SU-DHL-6 (cell line): ENCODE measurements around the gene MTCL1.
"Not testable (repeated sequence)": the region's sequence is repeated elsewhere in the genome, so short reads cannot be mapped to it uniquely, and the experiment has no call there.

Source experiments
- H2AFZ ChIP-seq: fragments of 200-600 bp; sonication (generic); 2 replicates; pipeline ENCODE4 v1.6.1; 2014; ENCODE audit warnings: low read depth, mild to moderate bottlenecking, moderate library complexity, mixed read lengths, antibody characterized with exemption, low read length; ENCODE audit not compliant: severe bottlenecking
- H3F3A ChIP-seq: fragments of 200-600 bp; shearing (Covaris generic); 2 replicates; pipeline ENCODE4 v1.6.0; 2016; ENCODE audit warnings: antibody characterized with exemption, mild to moderate bottlenecking; ENCODE audit not compliant: insufficient read depth
- H3K27ac ChIP-seq: fragments of 200-600 bp; sonication (generic); 2 replicates; pipeline ENCODE4 v1.5.1; 2016; ENCODE audit warnings: low read depth, mild to moderate bottlenecking, low read length, moderate library complexity, mixed read lengths
- H3K27me3 ChIP-seq: fragments of 200-600 bp; sonication (generic), shearing (Covaris generic); 2 replicates; pipeline ENCODE4 v1.6.0; 2014; ENCODE audit warnings: mild to moderate bottlenecking, low read length
- H3K36me3 ChIP-seq: fragments of 200-600 bp; sonication (generic); 2 replicates; pipeline ENCODE4 v1.6.1; 2014; ENCODE audit warnings: mild to moderate bottlenecking, low read length, mixed read lengths
- H3K4me2 ChIP-seq: fragments of 300-600, 200-600 bp; shearing (Covaris generic), sonication (generic); 2 replicates; pipeline ENCODE4 v1.6.0; 2014; ENCODE audit warnings: low read length, low read depth, mild to moderate bottlenecking; ENCODE audit not compliant: poor library complexity, severe bottlenecking
- H3K4me3 ChIP-seq: fragments of 200-600 bp; sonication (generic); 2 replicates; pipeline ENCODE4 v1.5.1; 2014; ENCODE audit warnings: antibody characterized with exemption, low read length, mild to moderate bottlenecking, mixed read lengths; ENCODE audit not compliant: insufficient read depth, poor library complexity, severe bottlenecking
- H3K79me2 ChIP-seq: fragments of 200-600 bp; sonication (generic); 2 replicates; pipeline ENCODE4 v1.6.1; 2014; ENCODE audit warnings: mild to moderate bottlenecking, low read length, moderate library complexity; ENCODE audit not compliant: insufficient read depth
- H3K9ac ChIP-seq: fragments of 200-600 bp; sonication (generic); 2 replicates; pipeline ENCODE4 v1.7.0; 2014; ENCODE audit warnings: mild to moderate bottlenecking, low read length
- H3K9me2 ChIP-seq: fragments of 200-600 bp; sonication (generic); replicated peaks from 2 replicates; pipeline ENCODE4 v1.6.1; 2014; ENCODE audit warnings: low read length; ENCODE audit not compliant: insufficient read depth
- H3K9me3 ChIP-seq: fragments of 200-600 bp; sonication (generic); 2 replicates; pipeline ENCODE4 v1.6.1; 2014; ENCODE audit warnings: low read length, mixed read lengths; ENCODE audit not compliant: insufficient read depth
- H4K20me1 ChIP-seq: fragments of 200-600 bp; sonication (generic); 2 replicates; pipeline ENCODE4 v1.6.1; 2014; ENCODE audit warnings: low read depth, mild to moderate bottlenecking, antibody characterized with exemption, low read length, moderate library complexity, mixed read lengths
- EZH2phosphoT487 ChIP-seq: fragments of 200-600 bp; sonication (generic), shearing (Covaris generic); conservative IDR thresholded peaks from 2 replicates; pipeline ENCODE4 v1.6.1; 2018; ENCODE audit warnings: mild to moderate bottlenecking, antibody characterized with exemption, low read length, moderate library complexity, mixed read lengths
- TF ChIP-seq, protein P1 (sequence below): fragments of 200-600 bp; sonication (generic); IDR thresholded peaks from one replicate; pipeline ENCODE4 v1.5.1; 2017; ENCODE audit warnings: antibody characterized with exemption, mild to moderate bottlenecking, low read length, moderate library complexity; ENCODE audit not compliant: insufficient read depth, poor library complexity, severe bottlenecking

MTCL1 gene

DNA sequence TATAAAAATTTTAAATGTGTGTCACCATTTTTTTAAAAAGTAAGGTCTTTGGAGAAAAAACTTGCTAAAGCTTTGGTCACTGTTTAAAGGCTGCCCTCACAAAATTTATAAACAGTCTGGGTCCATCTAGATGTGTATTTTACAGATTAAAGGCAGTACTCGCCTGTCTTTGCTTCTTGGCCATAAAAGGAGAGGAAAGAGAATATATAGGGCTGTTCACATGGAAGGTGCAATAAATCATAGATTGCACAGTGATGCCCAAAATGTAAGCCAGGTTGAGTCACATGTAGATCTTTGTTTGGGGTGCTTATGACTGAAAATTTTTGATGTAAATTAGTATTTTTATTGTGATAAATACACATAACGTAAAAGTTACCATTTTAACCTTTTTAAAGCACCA lies 55.6 kb downstream of the MTCL1 start:
- Histone ChIP-seq H3K27ac (no peak overlapping the region), H3K36me3 (no peaks in the 10 kb centered on the region), H3K4me3 (no peak overlapping the region), H3K9me3 (no peaks in the 10 kb centered on the region), H3K9me2 (no peaks in the 10 kb centered on the region), H4K20me1 (no peaks in the 10 kb centered on the region), H2AFZ (no peak overlapping the region), H3K4me2 (no peak overlapping the region), H3K27me3 (no peaks in the 10 kb centered on the region), H3K79me2 (no peaks in the 10 kb centered on the region), H3K9ac (no peak overlapping the region), H3F3A (no peaks in the 10 kb centered on the region)
- TF ChIP-seq, protein P1, sequence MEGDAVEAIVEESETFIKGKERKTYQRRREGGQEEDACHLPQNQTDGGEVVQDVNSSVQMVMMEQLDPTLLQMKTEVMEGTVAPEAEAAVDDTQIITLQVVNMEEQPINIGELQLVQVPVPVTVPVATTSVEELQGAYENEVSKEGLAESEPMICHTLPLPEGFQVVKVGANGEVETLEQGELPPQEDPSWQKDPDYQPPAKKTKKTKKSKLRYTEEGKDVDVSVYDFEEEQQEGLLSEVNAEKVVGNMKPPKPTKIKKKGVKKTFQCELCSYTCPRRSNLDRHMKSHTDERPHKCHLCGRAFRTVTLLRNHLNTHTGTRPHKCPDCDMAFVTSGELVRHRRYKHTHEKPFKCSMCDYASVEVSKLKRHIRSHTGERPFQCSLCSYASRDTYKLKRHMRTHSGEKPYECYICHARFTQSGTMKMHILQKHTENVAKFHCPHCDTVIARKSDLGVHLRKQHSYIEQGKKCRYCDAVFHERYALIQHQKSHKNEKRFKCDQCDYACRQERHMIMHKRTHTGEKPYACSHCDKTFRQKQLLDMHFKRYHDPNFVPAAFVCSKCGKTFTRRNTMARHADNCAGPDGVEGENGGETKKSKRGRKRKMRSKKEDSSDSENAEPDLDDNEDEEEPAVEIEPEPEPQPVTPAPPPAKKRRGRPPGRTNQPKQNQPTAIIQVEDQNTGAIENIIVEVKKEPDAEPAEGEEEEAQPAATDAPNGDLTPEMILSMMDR = no peak
- TF ChIP-seq EZH2phosphoT487 = no peak

DNA sequence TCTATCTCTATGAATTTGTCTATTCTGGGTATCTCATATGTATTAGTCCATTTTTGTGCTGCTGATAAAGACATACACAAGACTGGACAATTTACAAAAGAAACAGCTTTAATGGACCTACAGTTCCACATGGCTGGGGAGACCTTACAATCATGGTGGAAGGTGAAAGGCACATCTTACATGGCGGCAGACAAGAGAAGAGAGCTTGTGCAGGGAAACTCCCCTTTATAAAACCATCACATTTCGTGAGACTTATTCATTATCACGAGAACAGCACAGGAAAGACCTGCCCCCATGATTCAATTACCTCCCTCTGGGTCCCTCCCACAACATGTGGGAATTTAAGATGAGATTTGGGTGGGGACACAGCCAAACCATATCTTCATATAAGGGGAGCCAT lies 56.2 kb downstream of the MTCL1 start:
- not testable (repeated sequence) for H3K9me2 ChIP-seq, H4K20me1 ChIP-seq, H3K4me3 ChIP-seq, H3K27me3 ChIP-seq, H3K79me2 ChIP-seq, H3K9ac ChIP-seq, H3F3A ChIP-seq, H3K4me2 ChIP-seq, H3K36me3 ChIP-seq, H3K9me3 ChIP-seq, H3K27ac ChIP-seq, H2AFZ ChIP-seq

DNA sequence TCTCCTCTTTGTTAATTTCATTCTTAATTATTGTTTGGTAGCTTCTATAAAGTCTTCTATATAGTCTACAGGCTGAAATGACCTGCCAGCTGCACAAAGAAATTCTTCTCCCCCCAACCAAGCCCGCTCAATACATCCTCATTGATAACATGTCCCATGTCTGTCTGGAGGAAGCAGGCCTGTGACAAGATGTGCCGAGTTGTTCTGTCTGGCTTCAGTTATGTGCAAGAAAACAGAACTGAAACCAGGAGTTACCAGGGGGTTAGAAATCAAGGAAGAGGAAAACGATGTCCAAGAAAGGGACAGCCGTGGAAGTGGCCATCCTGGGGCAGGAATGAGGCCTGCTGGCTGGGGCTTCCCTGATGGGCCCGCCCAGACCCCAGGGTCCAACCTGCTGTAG lies 57.6 kb downstream of the MTCL1 start:
- Histone ChIP-seq H3K4me3 (no peak overlapping the region), H3K4me2 (no peak overlapping the region), H3K9ac (no peak overlapping the region), H2AFZ (no peak overlapping the region), H3K9me3 (no peaks in the 10 kb centered on the region), H3K27ac (no peak overlapping the region), H4K20me1 (no peaks in the 10 kb centered on the region), H3K9me2 (no peaks in the 10 kb centered on the region), H3K79me2 (no peaks in the 10 kb centered on the region), H3K36me3 (no peaks in the 10 kb centered on the region), H3F3A (no peaks in the 10 kb centered on the region), H3K27me3 (no peaks in the 10 kb centered on the region)
- TF ChIP-seq EZH2phosphoT487 = no peak
- TF ChIP-seq, protein P1 = no peak

DNA sequence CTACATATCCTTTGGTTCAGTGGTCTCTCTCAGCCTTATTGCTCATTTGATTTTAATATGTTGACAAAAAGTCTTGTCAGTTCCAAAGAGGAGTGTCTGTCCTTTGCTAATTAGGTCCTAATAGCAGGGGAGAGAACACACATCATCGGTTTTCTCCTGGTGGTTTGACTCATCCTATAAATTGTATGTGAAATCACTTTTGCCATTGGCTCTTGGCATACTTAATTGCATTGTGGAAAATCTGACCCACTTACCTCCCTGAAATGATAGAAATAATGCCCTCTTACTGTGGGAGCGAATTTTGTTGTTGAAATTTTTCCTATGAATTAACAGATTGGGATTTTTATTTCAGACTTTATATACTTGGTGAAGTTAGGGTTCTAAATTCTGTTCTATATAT lies 58.3 kb downstream of the MTCL1 start:
- Histone ChIP-seq H3K36me3 (no peaks in the 10 kb centered on the region), H3K27ac (no peak overlapping the region), H3K79me2 (no peaks in the 10 kb centered on the region), H3K4me3 (no peak overlapping the region), H3K9me2 (no peaks in the 10 kb centered on the region), H3F3A (no peaks in the 10 kb centered on the region), H3K9me3 (no peaks in the 10 kb centered on the region), H3K4me2 (no peak overlapping the region), H3K27me3 (no peaks in the 10 kb centered on the region), H2AFZ (no peak overlapping the region), H3K9ac (no peak overlapping the region), H4K20me1 (no peaks in the 10 kb centered on the region)
- no peak for TF ChIP-seq EZH2phosphoT487
- TF ChIP-seq, protein P1 = no peak
